HCT116 (cell line): Measurements from ENCODE around the gene FAM76B. TPM values are rescaled to one million over a fixed set of nuclear protein-coding genes. Genes with fewer than 3 reads are reported as not detected.

Experiments
- ATAC-seq: fragments of 200-7000 bp; cut with Tn5 transposase; 2 replicates; pipeline ENCODE4 v1.9.1; 2020; ENCODE audit warnings: mild to moderate bottlenecking, moderate library complexity
- Bru-seq: library from RNA; stranded (reverse); fragments of 400-500 nt; gene quantifications from one replicate; lab custom pipeline; 2021; lab: Mats Ljungman, UMichigan
- BruChase-seq, 2 experiments: library from RNA; stranded (reverse); fragments of 400-500 nt; gene quantifications; one replicate each; lab custom pipeline; 2021; lab: Mats Ljungman, UMichigan
- BruUV-seq: library from RNA; stranded (reverse); fragments of 400-500 nt; replicated peaks from 2 replicates; lab custom pipeline; 2021; lab: Mats Ljungman, UMichigan
- CTCF ChIA-PET: fragments of 300-600 bp; sonication (Branson Sonifier 250); formaldehyde crosslinking; loops from one replicate; lab custom pipeline; 2021; ENCODE audit warnings: antibody characterized with exemption; lab: Charles Lee
- POLR2A ChIA-PET: fragments of 300-600, 350-600 bp; sonication (Branson Sonifier 250); formaldehyde crosslinking; loops from one replicate; lab custom pipeline; 2021; ENCODE audit warnings: antibody characterized with exemption; lab: Charles Lee
- RAD21 ChIA-PET, 2 experiments: fragments of 300-600 bp; sonication (Branson Sonifier 250); formaldehyde crosslinking; loops; one replicate each; lab custom pipeline; 2023; ENCODE audit warnings: low total read pairs in 2 of 2; ENCODE audit not compliant: uncharacterized antibody in 2 of 2, unreplicated experiment in 2 of 2, low non-redundant PET in 1 of 2; lab: Charles Lee
- DNase-seq: peaks from one replicate; pipeline ENCODE4 v3.0.0-alpha.2; 2010; ENCODE audit warnings: low read depth, low spot score
- H2AFZ ChIP-seq: fragments of 200-600 bp; shearing (Covaris generic), sonication (generic); 2 replicates; pipeline ENCODE4 v1.6.1; 2017; ENCODE audit warnings: low read depth, mixed run types, mixed read lengths, antibody characterized with exemption, low read length; ENCODE audit not compliant: poor library complexity, severe bottlenecking
- H3K27ac ChIP-seq: 2 replicates; pipeline ENCODE4 v1.5.1; 2012; ENCODE audit warnings: low read depth, low read length
- H3K27me3 ChIP-seq: fragments of 200-600 bp; sonication (generic); 2 replicates; pipeline ENCODE4 v1.6.1; 2016; ENCODE audit warnings: mixed run types, low read length, mixed read lengths; ENCODE audit not compliant: insufficient read depth
- H3K36me3 ChIP-seq, 2 experiments: fragments of 200-500 bp in 1 of 2; fragments of 200-600 bp in 1 of 2; sonication (Bioruptor generic) in 1 of 2; sonication (generic) in 1 of 2; 2 replicates each; pipeline versions ENCODE4 v1.5.1 to v1.6.1; 2014 to 2016; ENCODE audit warnings: low read length in 2 of 2, inconsistent platforms in 1 of 2, mixed read lengths in 1 of 2, mixed run types in 1 of 2; ENCODE audit not compliant: insufficient read depth in 2 of 2, control insufficient read depth in 1 of 2
- H3K4me1 ChIP-seq, 2 experiments: fragments of 200-600 bp in 1 of 2; sonication (generic) in 1 of 2; 2 replicates each; pipeline versions ENCODE4 v1.5.1 to v1.6.1; 2012 to 2017; ENCODE audit warnings: low read length in 2 of 2, inconsistent platforms in 1 of 2, mild to moderate bottlenecking in 1 of 2, mixed read lengths in 1 of 2, mixed run types in 1 of 2, moderate library complexity in 1 of 2; ENCODE audit not compliant: insufficient read depth in 2 of 2, control insufficient read depth in 1 of 2
- H3K4me2 ChIP-seq: fragments of 200-600 bp; sonication (generic); 2 replicates; pipeline ENCODE4 v1.6.1; 2017; ENCODE audit warnings: mixed run types, low read length, mixed read lengths
- H3K4me3 ChIP-seq, 2 experiments: fragments of 200-600 bp in 1 of 2; sonication (generic) in 1 of 2; replicated peaks in 1 of 2; 2 replicates each; pipeline ENCODE4 v1.5.1; 2011 to 2016; ENCODE audit warnings: low read length in 2 of 2, control low read depth in 1 of 2, low read depth in 1 of 2, mild to moderate bottlenecking in 1 of 2, mixed read lengths in 1 of 2, mixed run types in 1 of 2
- H3K79me2 ChIP-seq: fragments of 200-600 bp; sonication (generic); 2 replicates; pipeline ENCODE4 v1.6.1; 2017; ENCODE audit warnings: mild to moderate bottlenecking, mixed run types, low read length, moderate library complexity, mixed read lengths; ENCODE audit not compliant: insufficient read depth
- H3K9ac ChIP-seq: fragments of 200-600 bp; sonication (generic); 2 replicates; pipeline ENCODE4 v1.6.1; 2016; ENCODE audit warnings: low read length, mixed read lengths
- H3K9me2 ChIP-seq: fragments of 200-600 bp; sonication (generic), shearing (Covaris generic); 2 replicates; pipeline ENCODE4 v1.6.1; 2017; ENCODE audit warnings: mixed run types, mild to moderate bottlenecking, moderate library complexity; ENCODE audit not compliant: insufficient read depth
- H3K9me3 ChIP-seq, 2 experiments: fragments of 200-500 bp in 1 of 2; fragments of 200-600 bp in 1 of 2; sonication (Bioruptor generic) in 1 of 2; sonication (generic) in 1 of 2; 2 replicates each; pipeline ENCODE4 v1.6.1; 2014 to 2017; ENCODE audit warnings: low read length in 2 of 2, mixed read lengths in 2 of 2, inconsistent platforms in 1 of 2, low read depth in 1 of 2, mild to moderate bottlenecking in 1 of 2, mixed run types in 1 of 2, moderate library complexity in 1 of 2; ENCODE audit not compliant: control insufficient read depth in 1 of 2, insufficient read depth in 1 of 2
- H4K20me1 ChIP-seq: fragments of 200-600 bp; sonication (generic), shearing (Covaris generic); 2 replicates; pipeline ENCODE4 v1.6.1; 2017; ENCODE audit warnings: mixed run types, mild to moderate bottlenecking, moderate library complexity; ENCODE audit not compliant: insufficient read depth
- ATF3 ChIP-seq: IDR thresholded peaks from 2 replicates; pipeline ENCODE4 v1.6.1; 2012
- CBX3 ChIP-seq: IDR thresholded peaks from 2 replicates; pipeline ENCODE4 v1.6.1; 2012; ENCODE audit warnings: low read depth
- CEBPB ChIP-seq: IDR thresholded peaks from 2 replicates; pipeline ENCODE4 v1.6.1; 2012; ENCODE audit warnings: low read depth
- ELF1 ChIP-seq: IDR thresholded peaks from 2 replicates; pipeline ENCODE4 v1.6.1; 2012; ENCODE audit warnings: low read depth, borderline replicate concordance
- EZH2 ChIP-seq: fragments of 200-600 bp; sonication (generic); IDR thresholded peaks from 2 replicates; pipeline ENCODE4 v1.6.1; 2017; ENCODE audit warnings: antibody characterized with exemption, mixed run types
- EZH2phosphoT487 ChIP-seq: fragments of 200-600 bp; IDR thresholded peaks from 2 replicates; pipeline ENCODE4 v1.6.1; 2018; ENCODE audit warnings: antibody characterized with exemption, borderline replicate concordance
- FOSL1 ChIP-seq: IDR thresholded peaks from 2 replicates; pipeline ENCODE4 v1.6.1; 2012; ENCODE audit warnings: low read depth
- JUND ChIP-seq: IDR thresholded peaks from 2 replicates; pipeline ENCODE4 v1.6.1; 2012
- POLR2A ChIP-seq: IDR thresholded peaks from 2 replicates; pipeline ENCODE4 v1.7.0; 2011; ENCODE audit warnings: borderline replicate concordance; ENCODE audit not compliant: insufficient read depth, insufficient read length; ENCODE audit errors: extremely low read depth
- RAD21 ChIP-seq: IDR thresholded peaks from 2 replicates; pipeline ENCODE4 v1.6.1; 2012; ENCODE audit warnings: low read depth, mild to moderate bottlenecking
- SP1 ChIP-seq: IDR thresholded peaks from 2 replicates; pipeline ENCODE4 v1.6.1; 2012; ENCODE audit warnings: low read depth
- SRF ChIP-seq: IDR thresholded peaks from 2 replicates; pipeline ENCODE4 v1.6.1; 2012; ENCODE audit warnings: low read depth
- ZFX ChIP-seq: fragments of 450-650 bp; IDR thresholded peaks from 2 replicates; pipeline ENCODE4 v1.6.1; 2017
- ZNF274 ChIP-seq: fragments of 200-500 bp; sonication (Bioruptor generic); IDR thresholded peaks from 2 replicates; pipeline ENCODE4 v1.6.1; 2014; ENCODE audit warnings: mild to moderate bottlenecking, low read depth, low read length, inconsistent platforms
- intact Hi-C: fragments of 100-400 bp; cut with micrococcal nuclease; formaldehyde crosslinking; loops from 2 replicates; pipeline ENCODE4 v1.10.0; 2022
- long read RNA-seq: library from polyadenylated mRNA; unstranded; transcript quantifications from one replicate; pipeline ENCODE4 v2.0.0, GENCODE V29; 2021; ENCODE audit not compliant: unreplicated experiment
- polyA plus RNA-seq: library from polyadenylated mRNA; unstranded; fragments of >200 nt; gene quantifications from 2 replicates; pipeline ENCODE4 v1.2.1, GENCODE V29; 2012; ENCODE audit warnings: missing spikeins
- total RNA-seq: library from RNA; stranded (reverse); gene quantifications from one replicate; pipeline ENCODE4 v1.2.1, GENCODE V29; 2021; ENCODE audit not compliant: unreplicated experiment
- TF ChIP-seq, protein P1 (sequence below): IDR thresholded peaks from 2 replicates; pipeline ENCODE4 v1.6.1; 2011; ENCODE audit warnings: mild to moderate bottlenecking, low read length, moderate library complexity; ENCODE audit not compliant: insufficient replicate concordance; ENCODE audit errors: extremely low read depth
- TF ChIP-seq, protein P2 (sequence below): IDR thresholded peaks from 2 replicates; pipeline ENCODE4 v1.6.1; 2012; ENCODE audit warnings: low read depth
- TF ChIP-seq, protein P3 (sequence below): IDR thresholded peaks from 2 replicates; pipeline ENCODE4 v1.6.1; 2012

Gene FAM76B
- total RNA-seq (27.5 TPM), Bru-seq, nascent RNA (percentile 88 among the genes with signal in this experiment), BruChase-seq, experiment 1, labeled RNA remaining after a 6-hour chase (percentile 85 among the genes with signal in this experiment), BruChase-seq, experiment 2, labeled RNA remaining after a 2-hour chase (percentile 84 among the genes with signal in this experiment)
- polyA plus RNA-seq, result 8.1 and 10.5 TPM in 2 replicates
- long read RNA-seq, transcript FAM76B-201 (10 exons, 3,952 nt), result major isoform, 21 of 51 reads
- long read RNA-seq, partial matches to known transcripts, result 5 of 51 reads
- long read RNA-seq, other reads (novel, unspliced or antisense), result 18 of 51 reads

GRCh38 chr11:95789506-95790122 is at the start of gene FAM76B:
FAM76B (minus strand) TSS chr11:95789782; CDS start chr11:95789478, 304 bp downstream.
- H3K4me1 ChIP-seq, result peaks cover 9 to 18% of the 10 kb centered on the region in 2 experiments; a peak in 3 of 4 replicates
- H3K79me2 ChIP-seq, result peaks cover 57% of the 10 kb centered on the region
- RAD21 ChIA-PET, result interaction anchor here (0.7 to 1.0 kb wide), 2 partner anchors 84 to 118 kb away, joined by 3 to 4 read pairs; no protein-coding TSS in a partner anchor
- no peaks in the 10 kb centered on the region for H4K20me1 ChIP-seq
- DNase-seq, result peak; percentile 98
- peak within 1 kb of the TSS; percentile 81 for H3K9ac ChIP-seq
- CTCF ChIA-PET, result interaction anchor here (0.8 to 1.7 kb wide), 5 partner anchors 47 to 1894 kb away, joined by 3 to 4 read pairs (median 4); no protein-coding TSS in a partner anchor
- no peaks in the 10 kb centered on the region for H3K9me3 ChIP-seq
- peak within 1 kb of the TSS; percentile 76 to 87 for H3K4me3 ChIP-seq
- H3K27ac ChIP-seq, result peak within 1 kb of the TSS; percentile 77
- no peaks in the 10 kb centered on the region for H3K9me2 ChIP-seq
- peak within 1 kb of the TSS; percentile 92 for H3K4me2 ChIP-seq
- peak; percentile 82 for ATAC-seq
- no peaks in the 10 kb centered on the region for H3K27me3 ChIP-seq
- POLR2A ChIA-PET, result interaction anchor here (0.8 to 1.3 kb wide), 3 partner anchors 27 to 723 kb away, joined by 3 to 4 read pairs (median 3); partner anchors contain the start of gene SRSF8
- peaks cover 18 to 21% of the 10 kb centered on the region in 2 experiments; a peak in 3 of 4 replicates for H3K36me3 ChIP-seq
- intact Hi-C loops, result loop anchor here (1.0 to 10.0 kb wide), 4 partner anchors 603 to 825 kb away; partner anchors contain the start of genes JRKL and SRSF8
- H2AFZ ChIP-seq, result peak within 1 kb of the TSS; percentile 42
- no TSS peak for BruUV-seq
- TF ChIP-seq SRF (peak; percentile 71), FOSL1 (no peak), SP1 (peak; percentile 90), CEBPB (no peak), ZNF274 (no peak), EZH2 (no peak), ZFX (peak; percentile 76), JUND (no peak), POLR2A (no peak), RAD21 (no peak), ATF3 (no peak), ELF1 (peak; percentile 92), EZH2phosphoT487 (no peak), CBX3 (0 out of 2 replicates have a peak, but pooled peaks have one; percentile 24)
- TF ChIP-seq, protein P1, sequence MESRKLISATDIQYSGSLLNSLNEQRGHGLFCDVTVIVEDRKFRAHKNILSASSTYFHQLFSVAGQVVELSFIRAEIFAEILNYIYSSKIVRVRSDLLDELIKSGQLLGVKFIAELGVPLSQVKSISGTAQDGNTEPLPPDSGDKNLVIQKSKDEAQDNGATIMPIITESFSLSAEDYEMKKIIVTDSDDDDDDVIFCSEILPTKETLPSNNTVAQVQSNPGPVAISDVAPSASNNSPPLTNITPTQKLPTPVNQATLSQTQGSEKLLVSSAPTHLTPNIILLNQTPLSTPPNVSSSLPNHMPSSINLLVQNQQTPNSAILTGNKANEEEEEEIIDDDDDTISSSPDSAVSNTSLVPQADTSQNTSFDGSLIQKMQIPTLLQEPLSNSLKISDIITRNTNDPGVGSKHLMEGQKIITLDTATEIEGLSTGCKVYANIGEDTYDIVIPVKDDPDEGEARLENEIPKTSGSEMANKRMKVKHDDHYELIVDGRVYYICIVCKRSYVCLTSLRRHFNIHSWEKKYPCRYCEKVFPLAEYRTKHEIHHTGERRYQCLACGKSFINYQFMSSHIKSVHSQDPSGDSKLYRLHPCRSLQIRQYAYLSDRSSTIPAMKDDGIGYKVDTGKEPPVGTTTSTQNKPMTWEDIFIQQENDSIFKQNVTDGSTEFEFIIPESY, result peak; percentile 62
- TF ChIP-seq, protein P2, sequence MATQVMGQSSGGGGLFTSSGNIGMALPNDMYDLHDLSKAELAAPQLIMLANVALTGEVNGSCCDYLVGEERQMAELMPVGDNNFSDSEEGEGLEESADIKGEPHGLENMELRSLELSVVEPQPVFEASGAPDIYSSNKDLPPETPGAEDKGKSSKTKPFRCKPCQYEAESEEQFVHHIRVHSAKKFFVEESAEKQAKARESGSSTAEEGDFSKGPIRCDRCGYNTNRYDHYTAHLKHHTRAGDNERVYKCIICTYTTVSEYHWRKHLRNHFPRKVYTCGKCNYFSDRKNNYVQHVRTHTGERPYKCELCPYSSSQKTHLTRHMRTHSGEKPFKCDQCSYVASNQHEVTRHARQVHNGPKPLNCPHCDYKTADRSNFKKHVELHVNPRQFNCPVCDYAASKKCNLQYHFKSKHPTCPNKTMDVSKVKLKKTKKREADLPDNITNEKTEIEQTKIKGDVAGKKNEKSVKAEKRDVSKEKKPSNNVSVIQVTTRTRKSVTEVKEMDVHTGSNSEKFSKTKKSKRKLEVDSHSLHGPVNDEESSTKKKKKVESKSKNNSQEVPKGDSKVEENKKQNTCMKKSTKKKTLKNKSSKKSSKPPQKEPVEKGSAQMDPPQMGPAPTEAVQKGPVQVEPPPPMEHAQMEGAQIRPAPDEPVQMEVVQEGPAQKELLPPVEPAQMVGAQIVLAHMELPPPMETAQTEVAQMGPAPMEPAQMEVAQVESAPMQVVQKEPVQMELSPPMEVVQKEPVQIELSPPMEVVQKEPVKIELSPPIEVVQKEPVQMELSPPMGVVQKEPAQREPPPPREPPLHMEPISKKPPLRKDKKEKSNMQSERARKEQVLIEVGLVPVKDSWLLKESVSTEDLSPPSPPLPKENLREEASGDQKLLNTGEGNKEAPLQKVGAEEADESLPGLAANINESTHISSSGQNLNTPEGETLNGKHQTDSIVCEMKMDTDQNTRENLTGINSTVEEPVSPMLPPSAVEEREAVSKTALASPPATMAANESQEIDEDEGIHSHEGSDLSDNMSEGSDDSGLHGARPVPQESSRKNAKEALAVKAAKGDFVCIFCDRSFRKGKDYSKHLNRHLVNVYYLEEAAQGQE, result no peak
- TF ChIP-seq, protein P3, sequence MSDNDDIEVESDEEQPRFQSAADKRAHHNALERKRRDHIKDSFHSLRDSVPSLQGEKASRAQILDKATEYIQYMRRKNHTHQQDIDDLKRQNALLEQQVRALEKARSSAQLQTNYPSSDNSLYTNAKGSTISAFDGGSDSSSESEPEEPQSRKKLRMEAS, result peak; percentile 79
